Measurements from ENCODE around the gene KDM1B. TPM values are rescaled to one million over a fixed set of nuclear protein-coding genes. Genes with fewer than 3 reads are reported as not detected.

The KDM1B gene
- polyA plus RNA-seq, 1 of the 3 experiments (the other 2 are of a cell fraction), result 9.4 TPM

- TF ChIP-seq, protein P1, sequence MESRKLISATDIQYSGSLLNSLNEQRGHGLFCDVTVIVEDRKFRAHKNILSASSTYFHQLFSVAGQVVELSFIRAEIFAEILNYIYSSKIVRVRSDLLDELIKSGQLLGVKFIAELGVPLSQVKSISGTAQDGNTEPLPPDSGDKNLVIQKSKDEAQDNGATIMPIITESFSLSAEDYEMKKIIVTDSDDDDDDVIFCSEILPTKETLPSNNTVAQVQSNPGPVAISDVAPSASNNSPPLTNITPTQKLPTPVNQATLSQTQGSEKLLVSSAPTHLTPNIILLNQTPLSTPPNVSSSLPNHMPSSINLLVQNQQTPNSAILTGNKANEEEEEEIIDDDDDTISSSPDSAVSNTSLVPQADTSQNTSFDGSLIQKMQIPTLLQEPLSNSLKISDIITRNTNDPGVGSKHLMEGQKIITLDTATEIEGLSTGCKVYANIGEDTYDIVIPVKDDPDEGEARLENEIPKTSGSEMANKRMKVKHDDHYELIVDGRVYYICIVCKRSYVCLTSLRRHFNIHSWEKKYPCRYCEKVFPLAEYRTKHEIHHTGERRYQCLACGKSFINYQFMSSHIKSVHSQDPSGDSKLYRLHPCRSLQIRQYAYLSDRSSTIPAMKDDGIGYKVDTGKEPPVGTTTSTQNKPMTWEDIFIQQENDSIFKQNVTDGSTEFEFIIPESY (IDR thresholded peaks at IDR 0.05; ENCODE audit: borderline replicate concordance, low read depth), result no peak
- TF ChIP-seq TCF12 (IDR thresholded peaks at IDR 0.05) (no peak), USF2 (IDR thresholded peaks at IDR 0.05; ENCODE audit: borderline replicate concordance, low read depth, low read length) (no peak)
Measured at GRCh38 chr6:18154507-18155149, 594 bp upstream of the KDM1B start, which contains the start of gene TPMT (continued).

GRCh38 chr6:18155864-18156421 lies 721 bp downstream of the KDM1B start:
- Histone ChIP-seq H3K4me2 (peak overlapping the region; percentile 92), H3K79me2 (ENCODE audit: insufficient read depth) (peaks cover 8% of the 10 kb centered on the region; the same call in 1 of the 2 replicates), H3K9me2 (no peaks in the 10 kb centered on the region), H3K4me3 (ENCODE audit: low read depth in 2 of 2, low read length in 1 of 2) (peak overlapping the region; percentile 92 to 99), H3F3A (replicated peaks; ENCODE audit: insufficient read depth) (peaks cover 12% of the 10 kb centered on the region), H3K36me3 (replicated peaks in 1 of 2; ENCODE audit: control insufficient read depth in 1 of 2, insufficient read depth in 2 of 2, low read length in 1 of 2) (peaks cover 0 to 5% of the 10 kb centered on the region in 2 experiments), H2AFZ (ENCODE audit: low read depth) (peak overlapping the region; percentile 99; the same call in 1 of the 2 replicates), H3K9me3 (no peaks in the 10 kb centered on the region), H3K4me1 (ENCODE audit: control insufficient read depth in 1 of 2, insufficient read depth in 2 of 2, low read depth in 1 of 2, low read length in 1 of 2) (peaks cover 15 to 19% of the 10 kb centered on the region in 2 experiments; a peak in 3 of 4 replicates), H3K27ac (ENCODE audit: low read depth in 2 of 2, low read length in 1 of 2) (peak overlapping the region; percentile 53 to 68; a peak in 3 of 4 replicates), H3K27me3 (ENCODE audit: insufficient read depth) (no peaks in the 10 kb centered on the region), H4K20me1 (ENCODE audit: insufficient read depth) (no peaks in the 10 kb centered on the region), H3K9ac (peak overlapping the region; percentile 82)
- TF ChIP-seq SIN3A (IDR thresholded peaks at IDR 0.05; ENCODE audit: borderline replicate concordance, low read depth, low read length), result peak; percentile 42; the same call in 1 of the 2 replicates
- TF ChIP-seq FOXJ3 (CRISPR knock-in tag; IDR thresholded peaks at IDR 0.05), result no peak
- TF ChIP-seq CTCF (IDR thresholded peaks at IDR 0.05), result peak; percentile 48
- 0 out of 2 replicates have a peak, but pooled peaks have one; percentile 16 for TF ChIP-seq MAX (IDR thresholded peaks at IDR 0.05; ENCODE audit: low read depth)
- ChIA-PET POLR2A (no interaction called here), CTCF (interaction anchor here (0.9 to 1.6 kb wide), 4 partner anchors 12 to 572 kb away, joined by 3 read pairs; partner anchors contain the start of gene DEK)
- WGBS (ENCODE audit: low lambda C conversion rate), result 2% methylated on average over 18 of the region's 26 CpGs
- peak; percentile 57 for DNase-seq

All from SK-N-SH (cell line).